HL-60 (cell line): ENCODE data around the gene COMMD9.

Experiments used
- DNase-seq, 2 experiments: peaks; one replicate each; pipeline ENCODE4 v3.0.0-alpha.2; 2010 to 2020; ENCODE audit warnings: low read depth in 1 of 2, low spot score in 1 of 2
- H3K27ac ChIP-seq: fragments of 250-450 bp; sonication (Bioruptor Pico); replicated peaks from 2 replicates; pipeline ENCODE4 v1.5.1; 2020; ENCODE audit warnings: mild to moderate bottlenecking, moderate library complexity
- H3K27me3 ChIP-seq: fragments of 250-450 bp; sonication (Bioruptor Pico); 2 replicates; pipeline ENCODE4 v1.5.1; 2021; ENCODE audit warnings: mild to moderate bottlenecking, moderate library complexity; ENCODE audit not compliant: insufficient read depth, poor library complexity, severe bottlenecking
- H3K4me3 ChIP-seq: replicated peaks from 2 replicates; pipeline ENCODE4 v1.5.1; 2011; ENCODE audit warnings: mild to moderate bottlenecking, control low read depth, low read length; ENCODE audit not compliant: insufficient read depth
- CTCF ChIP-seq: IDR thresholded peaks from one replicate; pipeline ENCODE4 v1.5.1; 2011; ENCODE audit warnings: low read length, control low read depth, inconsistent platforms; ENCODE audit not compliant: insufficient read depth
- GABPA ChIP-seq: IDR thresholded peaks from 2 replicates; pipeline ENCODE4 v1.6.1; 2012; ENCODE audit warnings: low read depth
- POLR2AphosphoS5 ChIP-seq: IDR thresholded peaks from 2 replicates; pipeline ENCODE4 v1.6.1; 2012; ENCODE audit warnings: low read depth
- REST ChIP-seq: IDR thresholded peaks from 2 replicates; pipeline ENCODE4 v1.6.1; 2012; ENCODE audit warnings: low read depth; ENCODE audit not compliant: insufficient replicate concordance
- SPI1 ChIP-seq: IDR thresholded peaks from 2 replicates; pipeline ENCODE4 v1.6.1; 2012; ENCODE audit warnings: low read depth, mild to moderate bottlenecking, borderline replicate concordance

COMMD9 gene

GRCh38 chr11:36237391-36237790, 51.8 kb downstream of the COMMD9 start:
- H3K4me3 ChIP-seq: no peak overlapping the region
- TF ChIP-seq SPI1: no peak
- no peak for TF ChIP-seq POLR2AphosphoS5
- H3K27me3 ChIP-seq: no peaks in the 10 kb centered on the region
- no peak overlapping the region for H3K27ac ChIP-seq
- no peak for DNase-seq

GRCh38 chr11:36235750-36236149, 53.5 kb downstream of the COMMD9 start:
- TF ChIP-seq CTCF (no peak), GABPA (no peak), SPI1 (no peak), REST (no peak)
- H3K27ac ChIP-seq: no peak overlapping the region
- no peaks in the 10 kb centered on the region for H3K27me3 ChIP-seq
- H3K4me3 ChIP-seq: no peak overlapping the region
- DNase-seq: no peak

- Histone ChIP-seq H3K27ac (no peak overlapping the region), H3K4me3 (no peak overlapping the region), H3K27me3 (no peaks in the 10 kb centered on the region)
- no peak for DNase-seq
- TF ChIP-seq GABPA: no peak
- TF ChIP-seq POLR2AphosphoS5: no peak
- TF ChIP-seq REST: no peak
Observed at GRCh38 chr11:36234825-36235224, 54.4 kb downstream of the COMMD9 start.

GRCh38 chr11:36233204-36233603, 56.0 kb downstream of the COMMD9 start:
- Histone ChIP-seq H3K4me3 (no peak overlapping the region), H3K27ac (no peak overlapping the region), H3K27me3 (no peaks in the 10 kb centered on the region)
- no peak for DNase-seq
- TF ChIP-seq GABPA (no peak), POLR2AphosphoS5 (no peak), CTCF (no peak), REST (no peak), SPI1 (no peak)
